HG03097 (cell line): Measurements from ENCODE around the gene AEN.

Source experiments
- ATAC-seq: cut with Tn5 transposase; IDR thresholded peaks from one replicate; pipeline ENCODE4 v1.9.1; 2021; ENCODE audit not compliant: unreplicated experiment, low FRiP score

AEN gene

GRCh38 chr15:88613074-88613944 is 7.8 kb upstream of the AEN start:
- no peak for ATAC-seq

- ATAC-seq, result no peak
Measured at GRCh38 chr15:88615303-88616107, 5.6 kb upstream of the AEN start.

GRCh38 chr15:88616240-88616639 is 4.9 kb upstream of the AEN start:
- ATAC-seq, result no peak

- ATAC-seq, result no peak
Measured at GRCh38 chr15:88617031-88617722, 4.0 kb upstream of the AEN start.

- no peak for ATAC-seq
Measured at GRCh38 chr15:88617790-88618189, 3.4 kb upstream of the AEN start.

GRCh38 chr15:88618686-88619085 is 2.5 kb upstream of the AEN start:
- no peak for ATAC-seq

- ATAC-seq, result no peak
Measured at GRCh38 chr15:88619796-88620195, 1.3 kb upstream of the AEN start.

- ATAC-seq, result no peak
Measured at GRCh38 chr15:88621789-88622604, 857 bp downstream of the AEN start.

GRCh38 chr15:88622605-88622975 is 1.4 kb downstream of the AEN start:
- ATAC-seq, result no peak

GRCh38 chr15:88623061-88623460 is 1.9 kb downstream of the AEN start:
- ATAC-seq, result no peak

- no peak for ATAC-seq
Measured at GRCh38 chr15:88623632-88624031, 2.5 kb downstream of the AEN start.

- no peak for ATAC-seq
Measured at GRCh38 chr15:88624156-88624970, 3.2 kb downstream of the AEN start.

- no peak for ATAC-seq
Measured at GRCh38 chr15:88624971-88625490, 3.9 kb downstream of the AEN start.

GRCh38 chr15:88625943-88626741 is 5.0 kb downstream of the AEN start:
- no peak for ATAC-seq

- no peak for ATAC-seq
Measured at GRCh38 chr15:88627463-88627862, 6.3 kb downstream of the AEN start.

GRCh38 chr15:88628018-88628654 is 7.0 kb downstream of the AEN start:
- no peak for ATAC-seq

GRCh38 chr15:88629071-88629470 is 7.9 kb downstream of the AEN start:
- ATAC-seq, result no peak

- ATAC-seq, result no peak
Measured at GRCh38 chr15:88630141-88630721, 9.1 kb downstream of the AEN start.
